ENCODE results near the gene S100Z. TPM values are rescaled to one million over a fixed set of nuclear protein-coding genes. Genes with fewer than 3 reads are reported as not detected.
A peak's percentile ranks its signal among the peaks of the same experiment; 100 is the strongest.

The S100Z gene
- total RNA-seq, 1 experiment from 2014 or later = not detected

GRCh38 chr5:76952795-76953536, 103.2 kb downstream of the S100Z start, which contains the start of gene CRHBP:
CRHBP (plus strand) TSS chr5:76953045; CDS start chr5:76953135, 90 bp downstream.
- no peak for TF ChIP-seq NFYB (CRISPR knock-in tag; conservative IDR thresholded peaks at IDR 0.05; ENCODE audit: low read depth)
- TF ChIP-seq ZBTB21 (CRISPR knock-in tag; IDR thresholded peaks at IDR 0.05; ENCODE audit: borderline replicate concordance) = 0 out of 2 replicates have a peak, but pooled peaks have one; percentile 16
- no peaks in the 10 kb centered on the region for H3K9me3 Mint-ChIP-seq
- CTCF ChIA-PET = interaction anchor here (1.2 to 2.8 kb wide), 3 partner anchors 78 to 124 kb away, joined by 4 to 13 read pairs (median 12); no protein-coding TSS in a partner anchor
- DNase-seq (ENCODE audit: low spot score) (peak; percentile 37), ATAC-seq (peak; percentile 85)
- H3K4me3 Mint-ChIP-seq = peak within 1 kb of the TSS; percentile 74
- H3K27me3 Mint-ChIP-seq (ENCODE audit: low read depth) = peaks cover 59% of the 10 kb centered on the region
- H3K27ac Mint-ChIP-seq = no peak within 1 kb of the TSS
- POLR2A ChIA-PET = interaction anchor here (0.6 kb wide), 1 partner anchor 798 kb away, joined by 5 read pairs; no protein-coding TSS in a partner anchor
- H3K36me3 Mint-ChIP-seq = no peaks in the 10 kb centered on the region
- peaks cover 12% of the 10 kb centered on the region; the same call in 1 of the 2 replicates for H3K4me1 Mint-ChIP-seq

GRCh38 chr5:76953551-76954382, 104.0 kb downstream of the S100Z start:
- no peaks in the 10 kb centered on the region for H3K36me3 Mint-ChIP-seq
- DNase-seq (ENCODE audit: low spot score) (peak; percentile 55), ATAC-seq (peak; percentile 66)
- ChIA-PET CTCF (interaction anchor here (1.0 to 2.8 kb wide), 5 partner anchors 11 to 146 kb away, joined by 3 to 13 read pairs (median 4); no protein-coding TSS in a partner anchor), POLR2A (no interaction called here)
- peak overlapping the region; percentile 74 for H3K4me3 Mint-ChIP-seq
- no peaks in the 10 kb centered on the region for H3K9me3 Mint-ChIP-seq
- peaks cover 17% of the 10 kb centered on the region; the same call in 1 of the 2 replicates for H3K4me1 Mint-ChIP-seq
- H3K27me3 Mint-ChIP-seq (ENCODE audit: low read depth) = peaks cover 59% of the 10 kb centered on the region
- H3K27ac Mint-ChIP-seq = no peak overlapping the region
- TF ChIP-seq NR3C1 (CRISPR knock-in tag; conservative IDR thresholded peaks at IDR 0.05; ENCODE audit: low read depth) (no peak), MAX (CRISPR knock-in tag; IDR thresholded peaks at IDR 0.05) (0 out of 2 replicates have a peak, but pooled peaks have one; percentile 36), ZNF423 (CRISPR knock-in tag; IDR thresholded peaks at IDR 0.05) (0 out of 2 replicates have a peak, but pooled peaks have one; percentile 11), MLX (CRISPR knock-in tag; IDR thresholded peaks at IDR 0.05) (no peak), HMGXB4 (CRISPR knock-in tag; IDR thresholded peaks at IDR 0.05) (peak; percentile 32; the same call in 1 of the 2 replicates), NR2C2 (CRISPR knock-in tag; IDR thresholded peaks at IDR 0.05) (no peak), USF1 (CRISPR knock-in tag; IDR thresholded peaks at IDR 0.05) (peak; percentile 26; the same call in 1 of the 2 replicates), TCF7 (CRISPR knock-in tag; IDR thresholded peaks at IDR 0.05; ENCODE audit: low read depth) (no peak)

- H3K27me3 Mint-ChIP-seq (ENCODE audit: low read depth) = peaks cover 59% of the 10 kb centered on the region
- CTCF ChIA-PET = interaction anchor here (1.0 kb wide), 2 partner anchors 11 to 147 kb away, joined by 3 read pairs; no protein-coding TSS in a partner anchor
- ATAC-seq = peak; percentile 29
Observed at GRCh38 chr5:76954383-76954763, 104.6 kb downstream of the S100Z start.

GRCh38 chr5:76956033-76956432, 106.2 kb downstream of the S100Z start:
- Mint-ChIP-seq H3K36me3 (no peaks in the 10 kb centered on the region), H3K4me1 (peaks cover 23% of the 10 kb centered on the region), H3K27ac (no peak overlapping the region), H3K4me3 (no peak overlapping the region), H3K27me3 (ENCODE audit: low read depth) (peaks cover 58% of the 10 kb centered on the region), H3K9me3 (no peaks in the 10 kb centered on the region)
- CTCF ChIA-PET = no interaction called here
- no peak for DNase-seq (ENCODE audit: low spot score)
- POLR2A ChIA-PET = interaction anchor here (0.7 kb wide), 1 partner anchor 33 kb away, joined by 4 read pairs; no protein-coding TSS in a partner anchor
- no peak for ATAC-seq
- no peak for TF ChIP-seq CREB1 (CRISPR knock-in tag; IDR thresholded peaks at IDR 0.05)
- no peak for TF ChIP-seq SMAD3 (CRISPR knock-in tag; IDR thresholded peaks at IDR 0.05; ENCODE audit: borderline replicate concordance)
- TF ChIP-seq USF2 (CRISPR knock-in tag; IDR thresholded peaks at IDR 0.05) = no peak
- TF ChIP-seq PRRX2 (CRISPR knock-in tag; IDR thresholded peaks at IDR 0.05) = no peak
- TF ChIP-seq GABPB1 (CRISPR knock-in tag; IDR thresholded peaks at IDR 0.05) = no peak
- no peak for TF ChIP-seq CBFB (CRISPR knock-in tag; IDR thresholded peaks at IDR 0.05; ENCODE audit: low read depth)

More at GRCh38 chr5:76954383-76954763, 104.6 kb downstream of the S100Z start:
- peaks cover 23% of the 10 kb centered on the region for H3K4me1 Mint-ChIP-seq
- TF ChIP-seq SOX15 (CRISPR knock-in tag; IDR thresholded peaks at IDR 0.05) (no peak), GRHL2 (CRISPR knock-in tag; IDR thresholded peaks at IDR 0.05; ENCODE audit: insufficient replicate concordance, severe bottlenecking) (no peak)
- POLR2A ChIA-PET = no interaction called here
- no peaks in the 10 kb centered on the region for H3K9me3 Mint-ChIP-seq
- DNase-seq (ENCODE audit: low spot score) = peak; percentile 30
- no peak overlapping the region for H3K27ac Mint-ChIP-seq
- no peaks in the 10 kb centered on the region for H3K36me3 Mint-ChIP-seq
- peak overlapping the region; percentile 74 for H3K4me3 Mint-ChIP-seq
